Gastrocnemius medialis (tissue), 4 donors: ENCODE measurements around the gene PRR22. TPM values are rescaled to one million over a fixed set of nuclear protein-coding genes. Genes with fewer than 3 reads are reported as not detected.

Experiments used
- ATAC-seq, 2 donors: fragments of 150-250 bp; one replicate each; pipeline ENCODE4 v1.9.1; 2016
- DNase-seq, 2 donors: peaks; one replicate each; pipeline ENCODE4 v3.0.0-alpha.2; 2019
- H3K27ac ChIP-seq, 4 donors: fragments of 200-600 bp; sonication (generic); 1 replicate in 1 of 4; 2 replicates in 3 of 4; pipeline ENCODE4 v1.5.1; 2016 to 2018; ENCODE audit warnings: mild to moderate bottlenecking in 2 of 4, moderate library complexity in 1 of 4
- H3K27me3 ChIP-seq, 3 donors: fragments of 200-600 bp; sonication (generic) in 2 of 3; 1 replicate in 1 of 3; 2 replicates in 2 of 3; pipeline versions ENCODE4 v1.5.1 to v1.6.0; 2016 to 2019; ENCODE audit warnings: mild to moderate bottlenecking in 1 of 3, moderate library complexity in 1 of 3
- H3K36me3 ChIP-seq, 2 donors: fragments of 200-600 bp; sonication (generic) in 1 of 2; one replicate each; pipeline ENCODE4 v1.5.1; 2017 to 2018
- H3K4me1 ChIP-seq, 2 donors: fragments of 200-600 bp; sonication (generic) in 1 of 2; one replicate each; pipeline ENCODE4 v1.5.1; 2016 to 2017; ENCODE audit warnings: mild to moderate bottlenecking in 2 of 2
- H3K4me3 ChIP-seq, 4 donors: fragments of 200-600 bp; sonication (generic) in 3 of 4; 1 replicate in 1 of 4; 2 replicates in 3 of 4; pipeline ENCODE4 v1.5.1; 2016 to 2019; ENCODE audit warnings: mild to moderate bottlenecking in 2 of 4
- H3K9me3 ChIP-seq, 3 donors: fragments of 200-600 bp; sonication (generic) in 2 of 3; 1 replicate in 1 of 3; 2 replicates in 2 of 3; pipeline ENCODE4 v1.5.1; 2016 to 2019
- CTCF ChIP-seq, 5 experiments: fragments of 450-650 bp in 3 of 5; fragments of 200-600 bp in 2 of 5; sonication (generic) in 2 of 5; IDR thresholded peaks in 4 of 5; conservative IDR thresholded peaks in 1 of 5; 1 replicate in 4 of 5; 2 replicates in 1 of 5; pipeline ENCODE4 v1.5.1; 2016 to 2019; ENCODE audit warnings: antibody characterized with exemption in 5 of 5, mild to moderate bottlenecking in 3 of 5, moderate library complexity in 3 of 5
- POLR2A ChIP-seq, 2 donors: fragments of 450-650 bp; IDR thresholded peaks; one replicate each; pipeline ENCODE4 v1.6.1; 2017; ENCODE audit warnings: antibody characterized with exemption in 2 of 2, mild to moderate bottlenecking in 2 of 2, moderate library complexity in 2 of 2
- in situ Hi-C, 4 donors: fragments of 200-750 bp; cut with MboI; loops; one replicate each; pipeline versions ENCODE4 v1.15.0 to v1.8.0; 2017; ENCODE audit warnings: low sequenced_read_pairs in 4 of 4
- intact Hi-C: fragments of 100-400 bp; cut with DNase I; formaldehyde crosslinking; loops from one replicate; pipeline ENCODE4 v1.15.1; 2023; ENCODE audit warnings: low total_unique reads
- total RNA-seq, 4 donors: library from RNA; depleted of rRNA; stranded (reverse); fragments of >200 nt; gene quantifications; one replicate each; pipeline versions ENCODE4 v1.1.0 to v1.2.3, GENCODE V29; 2016

Gene PRR22
- total RNA-seq, 4 donors from 2014 or later = 0.24 to 1.0 TPM; not detected in 2

GRCh38 chr19:5822181-5822844 lies 37.8 kb upstream of the PRR22 start:
- no peak overlapping the region for H3K4me3 ChIP-seq
- no peaks in the 10 kb centered on the region for H3K9me3 ChIP-seq
- no peak overlapping the region for H3K27ac ChIP-seq
- H3K27me3 ChIP-seq = peaks cover 22 to 35% (median 34%) of the 10 kb centered on the region in 3 donors
- in situ Hi-C loops = no loop called here
- TF ChIP-seq POLR2A (IDR thresholded peaks at IDR 0.05) = no peak
- no peak for TF ChIP-seq CTCF (IDR thresholded peaks at IDR 0.05 in 4 of 5, conservative IDR thresholded peaks at IDR 0.05 in 1 of 5)
- H3K4me1 ChIP-seq = no peaks in the 10 kb centered on the region
- no peaks in the 10 kb centered on the region for H3K36me3 ChIP-seq
- intact Hi-C loops = no loop called here
- DNase-seq (no peak), ATAC-seq (no peak)

GRCh38 chr19:5821521-5822180 lies 37.1 kb upstream of the PRR22 start:
- Histone ChIP-seq H3K9me3 (no peaks in the 10 kb centered on the region), H3K4me3 (no peak overlapping the region), H3K36me3 (no peaks in the 10 kb centered on the region), H3K4me1 (no peaks in the 10 kb centered on the region), H3K27me3 (peaks cover 16 to 28% (median 27%) of the 10 kb centered on the region in 3 donors), H3K27ac (no peak overlapping the region)
- in situ Hi-C loops = no loop called here
- no peak for TF ChIP-seq POLR2A (IDR thresholded peaks at IDR 0.05)
- TF ChIP-seq CTCF (IDR thresholded peaks at IDR 0.05 in 4 of 5, conservative IDR thresholded peaks at IDR 0.05 in 1 of 5) = no peak
- intact Hi-C loops = no loop called here
- no peak for ATAC-seq
- DNase-seq = no peak

GRCh38 chr19:5820785-5821184 lies 36.2 kb upstream of the PRR22 start:
- Histone ChIP-seq H3K27me3 (peaks cover 16 to 24% (median 22%) of the 10 kb centered on the region in 3 donors), H3K4me3 (no peak overlapping the region), H3K9me3 (no peaks in the 10 kb centered on the region), H3K36me3 (no peaks in the 10 kb centered on the region), H3K4me1 (no peaks in the 10 kb centered on the region), H3K27ac (no peak overlapping the region)
- TF ChIP-seq CTCF (IDR thresholded peaks at IDR 0.05 in 4 of 5, conservative IDR thresholded peaks at IDR 0.05 in 1 of 5) (no peak), POLR2A (IDR thresholded peaks at IDR 0.05) (no peak)
- in situ Hi-C loops = no loop called here
- no peak for ATAC-seq
- intact Hi-C loops = no loop called here
- no peak for DNase-seq

- DNase-seq (no peak), ATAC-seq (no peak)
- Histone ChIP-seq H3K9me3 (no peaks in the 10 kb centered on the region), H3K4me3 (no peak overlapping the region), H3K27me3 (peaks cover 21 to 24% (median 22%) of the 10 kb centered on the region in 3 donors), H3K27ac (no peak overlapping the region), H3K4me1 (no peaks in the 10 kb centered on the region), H3K36me3 (no peaks in the 10 kb centered on the region)
- intact Hi-C loops (no loop called here), in situ Hi-C loops (no loop called here)
- no peak for TF ChIP-seq CTCF (IDR thresholded peaks at IDR 0.05 in 4 of 5, conservative IDR thresholded peaks at IDR 0.05 in 1 of 5)
- TF ChIP-seq POLR2A (IDR thresholded peaks at IDR 0.05) = no peak
These were observed 34.0 kb upstream of the PRR22 start for GRCh38 chr19:5818594-5818993.
